GM19467 (cell line): Measurements from ENCODE around the gene KPTN.

ENCODE experiments used
- ATAC-seq: cut with Tn5 transposase; IDR thresholded peaks from one replicate; pipeline ENCODE4 v1.9.1; 2021; ENCODE audit warnings: mild to moderate bottlenecking, moderate library complexity; ENCODE audit not compliant: unreplicated experiment

The KPTN gene

DNA sequence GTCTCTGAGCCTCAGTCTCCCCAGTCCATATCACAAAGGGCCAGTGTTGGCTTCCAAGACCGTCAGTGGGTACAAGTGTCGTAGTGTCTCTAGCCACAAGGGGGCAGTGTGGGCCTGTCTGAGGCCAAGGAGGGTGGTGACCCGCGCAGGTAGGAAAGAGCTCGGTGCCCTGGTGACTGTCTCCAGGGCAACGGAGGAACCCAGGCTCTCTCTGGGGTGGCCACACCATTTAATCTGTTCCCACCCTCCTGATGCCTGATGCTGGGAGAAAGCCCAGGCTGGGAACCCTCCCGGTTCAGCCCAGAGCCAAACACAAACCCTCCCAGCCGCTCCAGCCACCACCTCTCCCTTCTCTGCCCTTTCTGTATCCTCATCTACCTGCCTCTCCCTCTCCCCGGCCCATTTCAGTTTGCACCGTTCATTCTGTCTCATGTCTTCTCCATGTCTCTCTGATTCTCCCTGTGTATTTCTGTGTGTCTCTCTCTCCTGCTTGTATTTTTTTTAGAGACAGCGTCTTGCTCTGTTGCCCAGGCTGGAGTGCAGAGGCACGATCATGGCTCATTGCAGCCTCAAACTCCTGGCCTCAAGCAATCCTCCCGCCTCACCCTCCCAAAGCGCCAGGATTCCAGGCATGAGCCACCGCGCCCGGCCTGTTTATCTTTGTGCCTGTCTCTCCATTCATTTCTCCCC lies 47.2 kb downstream of the KPTN start:
- ATAC-seq = no peak

DNA sequence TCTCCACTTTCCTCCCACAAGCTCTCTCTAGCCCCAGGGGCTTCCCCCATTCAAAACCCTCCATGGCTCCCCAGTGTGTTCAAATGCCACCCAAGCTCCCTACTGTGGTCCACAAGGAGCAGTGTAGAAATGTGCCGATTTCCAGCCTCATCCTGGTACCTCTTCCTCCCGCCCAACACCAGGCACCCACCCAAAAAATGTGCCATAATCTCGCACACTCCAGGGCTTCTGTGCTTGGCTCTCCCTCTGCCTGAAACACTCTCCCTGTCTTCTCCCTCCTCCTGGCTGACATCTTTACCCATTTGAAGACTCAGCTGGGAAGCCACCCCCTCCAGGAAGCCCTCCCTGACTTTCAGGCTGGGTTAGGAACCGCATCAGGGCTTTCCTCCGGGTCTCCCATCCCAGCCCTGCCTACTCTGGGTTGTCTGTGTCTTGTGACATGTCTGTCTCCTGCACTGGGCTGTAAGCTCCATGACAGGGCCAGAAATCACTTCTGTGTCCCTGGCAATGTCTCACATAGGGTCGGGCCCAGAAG lies 48.1 kb downstream of the KPTN start:
- no peak for ATAC-seq

DNA sequence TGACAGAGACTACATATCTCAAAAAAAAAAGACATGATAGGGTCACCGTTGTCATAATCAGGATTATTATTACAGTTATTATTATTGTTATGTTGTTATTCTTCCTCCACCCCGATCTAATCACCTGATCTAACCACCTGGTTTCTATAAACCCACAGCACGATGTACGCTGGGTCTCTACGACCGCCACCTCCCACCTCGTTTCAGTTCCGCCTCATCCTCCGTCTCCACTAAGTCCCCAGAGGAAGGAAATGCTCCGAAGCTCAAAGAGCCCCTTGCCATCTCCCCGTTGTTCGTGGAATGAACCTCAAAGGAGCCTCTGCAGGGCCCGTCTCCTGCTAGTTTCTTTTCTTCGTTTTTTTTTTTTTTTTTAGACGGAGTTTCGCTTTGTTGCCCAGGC lies 48.8 kb downstream of the KPTN start:
- no peak for ATAC-seq

DNA sequence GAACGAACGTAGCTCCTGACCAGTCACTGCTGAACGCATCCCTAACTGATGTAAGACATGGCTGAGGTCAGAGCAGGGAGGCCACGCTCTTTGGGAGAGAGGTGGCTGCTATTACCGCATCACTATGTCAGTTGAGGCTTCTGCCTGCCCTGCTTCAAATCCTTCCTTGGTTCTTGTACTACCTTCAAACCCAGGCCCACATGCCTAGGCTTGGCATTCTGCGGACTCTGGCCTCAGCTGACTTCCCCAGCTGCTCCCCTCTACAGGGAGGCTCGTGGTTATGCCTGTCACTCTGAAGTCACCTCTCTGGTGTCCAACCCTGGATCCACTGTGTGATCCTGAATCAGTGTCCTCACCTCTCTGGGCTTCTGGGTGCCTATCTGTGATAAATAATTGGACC lies 49.9 kb downstream of the KPTN start:
- ATAC-seq = no peak

DNA sequence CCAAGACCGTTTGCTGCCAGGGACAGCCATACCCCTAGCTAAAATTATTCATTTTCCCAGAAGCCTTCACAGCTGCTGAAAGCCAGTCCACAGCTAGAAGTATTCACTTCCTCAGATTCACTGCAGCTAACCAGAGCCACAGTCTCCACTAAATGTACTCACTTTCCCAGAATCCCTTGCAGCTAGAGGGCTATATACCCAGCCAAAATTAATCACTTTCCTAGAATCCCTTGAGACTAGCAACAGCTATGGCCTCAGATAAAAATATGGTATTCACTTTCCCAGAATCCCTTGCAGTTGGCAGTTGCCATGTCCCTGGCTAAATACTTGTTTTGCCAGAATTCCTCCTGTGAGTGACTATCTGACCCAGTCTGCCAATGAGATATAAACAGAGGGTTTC lies 50.9 kb downstream of the KPTN start:
- no peak for ATAC-seq

DNA sequence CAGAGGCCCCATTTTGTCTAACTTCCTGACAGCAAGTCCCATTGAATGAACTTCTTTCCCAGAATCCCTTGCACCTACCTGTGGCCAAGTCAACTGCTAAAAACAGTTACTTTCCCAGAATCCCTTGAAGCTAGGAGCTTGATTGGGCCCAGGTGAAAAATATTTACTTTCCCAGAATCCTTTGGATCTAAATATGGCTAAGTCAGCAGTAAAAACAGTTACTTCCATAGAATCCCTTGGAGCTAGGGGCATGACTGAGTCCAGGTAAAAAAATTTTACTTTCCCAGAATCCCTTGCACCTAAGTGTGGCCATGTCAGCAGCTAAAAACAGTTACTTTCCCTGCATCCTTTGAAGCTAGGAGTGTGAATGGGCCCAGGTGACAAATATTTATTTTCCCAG lies 51.5 kb downstream of the KPTN start:
- ATAC-seq = no peak

DNA sequence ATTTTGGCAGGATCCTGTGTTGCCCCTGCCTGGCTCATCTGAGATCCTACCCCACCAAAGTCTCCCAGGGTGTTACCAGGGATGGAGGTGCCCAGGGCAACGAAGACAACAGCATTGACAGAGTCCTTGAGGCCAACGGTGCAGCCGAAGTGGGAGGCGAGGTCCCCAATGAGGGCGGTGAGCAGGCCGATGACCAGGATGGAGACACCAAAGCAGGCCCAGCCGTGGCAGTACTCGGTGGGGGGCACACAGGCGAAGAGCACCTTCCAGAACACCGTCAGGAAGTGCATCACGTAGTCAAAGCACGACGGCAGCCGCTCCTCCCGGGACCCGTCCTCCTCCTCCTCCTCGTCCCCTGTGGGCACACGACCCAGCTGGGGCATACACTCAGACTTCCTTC lies 51.9 kb downstream of the KPTN start:
- no peak for ATAC-seq

DNA sequence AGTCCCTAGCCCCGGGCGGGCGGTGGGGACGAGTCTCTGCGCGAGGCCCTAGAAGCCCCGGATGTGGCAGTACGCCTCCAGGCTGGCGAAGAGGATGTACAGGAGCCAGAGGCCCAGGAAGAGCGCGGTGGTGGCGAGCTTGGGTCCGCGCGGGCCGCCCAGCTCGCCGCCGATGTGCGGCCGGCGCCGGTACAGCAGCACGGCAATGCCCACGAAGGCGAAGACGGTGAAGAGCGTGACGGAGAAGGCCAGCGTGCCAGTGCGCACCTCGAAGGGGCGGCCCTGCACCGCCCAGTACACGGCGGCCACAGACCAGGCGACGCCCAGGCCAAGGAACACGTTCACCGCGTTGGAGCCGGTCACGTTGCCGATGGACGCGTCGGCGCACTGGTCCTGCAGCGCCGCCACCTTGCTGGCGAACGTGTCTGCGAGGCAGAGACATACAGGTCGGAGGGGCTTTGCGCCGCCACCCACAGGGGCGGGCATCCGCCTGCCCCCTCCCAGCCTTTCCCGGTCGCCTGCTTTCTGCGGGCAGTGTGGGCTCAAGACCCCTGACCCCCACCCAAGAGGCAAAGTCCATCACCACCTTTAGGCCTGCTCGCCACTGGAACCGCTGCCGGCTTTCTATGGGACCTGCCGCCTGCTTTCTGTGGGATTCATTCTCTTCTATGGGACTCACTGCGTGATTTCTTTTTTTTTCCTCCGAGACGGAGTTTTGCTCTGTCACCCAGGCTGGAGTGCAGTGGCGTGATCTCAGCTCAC lies 53.8 kb downstream of the KPTN start:
- ATAC-seq = no peak

DNA sequence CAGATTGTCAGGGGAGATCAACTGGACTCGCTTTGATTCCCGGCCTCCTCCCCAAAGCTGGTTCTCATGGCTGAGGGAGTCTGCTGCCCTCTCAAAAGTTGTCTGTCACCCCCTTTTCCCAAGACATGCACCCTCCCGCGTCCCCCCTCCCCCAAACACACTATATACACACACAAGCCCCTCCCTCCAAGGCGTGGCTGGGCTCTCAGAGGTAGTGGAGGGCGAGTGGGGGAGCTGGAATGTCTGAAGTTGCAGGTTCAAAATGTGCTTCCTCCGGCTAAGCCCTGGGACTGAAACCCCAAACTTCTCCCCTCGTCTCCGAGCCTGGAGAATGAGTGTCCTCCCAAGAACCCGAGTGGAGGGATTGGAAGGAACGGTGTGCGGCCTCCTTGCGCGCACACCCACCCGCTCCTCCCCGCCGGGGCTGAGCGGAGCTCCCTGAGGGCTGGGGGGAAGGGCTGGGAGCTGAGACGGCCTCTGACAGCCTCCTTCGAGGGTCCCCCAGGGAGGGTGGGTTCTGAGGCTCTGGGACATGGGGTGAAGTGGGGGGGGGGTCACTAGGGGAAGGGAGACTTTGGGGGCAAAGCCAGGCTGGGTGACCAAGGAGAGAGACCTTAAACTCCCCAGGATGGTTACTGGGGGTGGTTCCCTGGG lies 54.8 kb downstream of the KPTN start:
- no peak for ATAC-seq

DNA sequence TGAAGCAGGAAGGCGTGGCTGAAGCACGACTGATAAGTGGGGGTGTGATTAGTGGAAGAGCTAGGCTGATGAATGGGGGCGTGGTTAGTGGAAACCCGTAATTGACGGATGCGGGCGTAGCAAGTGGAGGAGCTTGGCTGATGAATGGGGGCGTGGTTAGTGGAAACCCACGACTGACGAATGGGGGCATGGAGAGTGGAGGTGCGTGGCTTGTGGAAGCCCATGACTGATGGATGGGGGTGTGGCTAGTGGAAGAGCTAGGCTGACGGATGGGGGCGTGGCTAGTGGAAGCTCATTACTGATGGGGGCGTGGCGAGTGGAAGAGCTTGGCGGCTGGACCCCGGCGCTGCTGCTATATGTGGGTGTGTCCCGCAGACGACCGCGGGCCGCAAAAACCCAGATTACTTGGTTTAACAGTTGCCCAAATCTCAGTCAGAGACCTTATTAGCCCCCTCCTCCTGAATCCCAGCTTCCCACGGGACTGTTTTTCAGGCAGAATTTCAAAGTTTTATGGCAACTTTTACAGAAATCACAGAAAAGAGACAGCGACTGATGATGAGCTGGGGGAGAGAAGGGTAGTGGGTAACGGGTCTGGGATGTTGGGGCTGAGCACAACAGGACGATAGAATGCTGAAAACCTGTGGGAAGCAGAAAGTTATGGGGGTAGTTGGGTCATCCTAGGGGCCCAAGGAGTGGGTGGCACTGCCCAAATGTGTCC lies 55.7 kb downstream of the KPTN start:
- ATAC-seq = no peak

DNA sequence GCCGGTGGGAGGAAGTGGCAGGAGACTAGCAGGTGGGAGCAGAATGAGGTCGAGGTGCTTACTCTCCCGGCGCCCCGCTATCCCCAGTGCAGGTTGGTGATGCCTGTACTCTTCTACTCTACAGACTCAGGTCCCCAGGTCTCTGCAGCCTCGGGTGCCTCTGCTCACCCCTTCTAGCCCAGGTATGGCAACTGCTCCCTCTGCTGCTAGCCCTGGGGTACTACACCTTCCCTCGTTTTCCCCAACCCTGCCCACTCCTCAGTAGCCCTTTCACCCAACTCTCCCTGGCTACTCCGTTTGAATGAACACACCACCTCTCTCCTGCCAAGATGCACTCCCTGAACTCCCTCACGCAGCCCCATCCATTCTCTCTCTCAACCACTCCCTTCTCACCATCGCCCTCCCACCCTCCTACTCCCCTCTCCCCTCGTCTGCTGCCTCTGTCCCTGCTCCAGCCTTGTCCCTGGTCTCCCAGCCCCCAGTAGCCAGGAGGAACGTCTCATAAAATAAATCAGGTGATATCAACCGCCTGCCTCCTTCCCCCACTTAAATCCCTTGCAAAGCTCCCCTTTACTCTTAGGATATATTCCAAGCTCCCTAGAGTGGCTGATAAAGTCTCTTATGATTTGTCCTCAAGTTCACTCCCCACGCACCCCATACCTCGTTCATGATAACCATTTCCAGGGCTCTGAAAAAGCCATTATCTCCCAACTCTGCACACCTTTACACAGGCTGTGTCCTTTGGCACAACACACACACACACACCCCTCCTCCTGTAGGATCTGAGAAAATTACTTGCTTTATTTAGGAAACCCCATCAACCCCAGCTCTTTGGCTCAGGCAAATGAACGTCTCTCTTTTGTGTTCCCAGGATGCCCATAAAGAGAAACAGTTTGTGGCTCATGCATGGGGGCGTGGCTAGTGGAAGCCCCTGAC lies 56.5 kb downstream of the KPTN start:
- no peak for ATAC-seq
